K562 (cell line): ENCODE data around the gene ERMP1. TPM values are rescaled to one million over a fixed set of nuclear protein-coding genes. Genes with fewer than 3 reads are reported as not detected.

Experiments used
- ATAC-seq: fragments of 200-7000 bp; cut with Tn5 transposase; 3 replicates; pipeline ENCODE4 v1.9.1; 2020; ENCODE audit warnings: moderate library complexity
- BruUV-seq: library from RNA; stranded (reverse); fragments of 400-500 nt; replicated peaks from 2 replicates; lab custom pipeline; 2021; lab: Mats Ljungman, UMichigan
- CTCF ChIA-PET: fragments of 300-600 bp; formaldehyde crosslinking; extraction: SDS; loops from one replicate; lab custom pipeline; 2021; ENCODE audit warnings: low intra/inter-chr PET ratio; lab: Yijun Ruan, JAX
- POLR2A ChIA-PET: fragments of 300-600, 350-650 bp; sonication (Branson Sonifier 250); formaldehyde crosslinking; extraction: SDS; loops from one replicate; lab custom pipeline; 2021; ENCODE audit warnings: antibody characterized with exemption, inconsistent platforms; lab: Yijun Ruan, JAX
- DNase-seq, 4 experiments: peaks; one replicate each; pipeline versions ENCODE4 v3.0.0 to v3.0.0-alpha.2; 2011 to 2018; ENCODE audit warnings: low spot score in 3 of 4, mixed read lengths in 3 of 4; ENCODE audit errors: extremely low read depth in 1 of 4
- FAIRE-seq: peaks from 2 replicates; lab custom pipeline; 2011; peaks lifted over from hg19 to GRCh38; lab: Jason Lieb, UNC
- H2AFZ ChIP-seq: 2 replicates; pipeline ENCODE4 v1.6.0; 2011; ENCODE audit warnings: low read depth, low read length, control low read depth, inconsistent platforms
- H3K27ac ChIP-seq: fragments of 200-600 bp; 3 replicates; pipeline ENCODE4 v1.8.0; 2011; ENCODE audit warnings: low read depth, mild to moderate bottlenecking, control low read depth, inconsistent platforms, low read length, moderate library complexity, mixed read lengths; ENCODE audit errors: extremely low read depth
- H3K27me3 ChIP-seq, 2 experiments: fragments of 300-600 bp in 1 of 2; 2 replicates in 1 of 2; 3 replicates in 1 of 2; pipeline versions ENCODE4 v1.6.0 to v1.8.0; 2011; ENCODE audit warnings: inconsistent platforms in 2 of 2, low read length in 2 of 2, mild to moderate bottlenecking in 1 of 2, mixed read lengths in 1 of 2, moderate library complexity in 1 of 2; ENCODE audit not compliant: control insufficient read depth in 2 of 2, insufficient read depth in 2 of 2
- H3K36me3 ChIP-seq: fragments of 300-600 bp; 3 replicates; pipeline ENCODE4 v1.8.0; 2011; ENCODE audit warnings: mild to moderate bottlenecking, low read length, inconsistent platforms; ENCODE audit not compliant: control insufficient read depth, insufficient read depth
- H3K4me1 ChIP-seq, 2 experiments: fragments of 200-600 bp in 1 of 2; replicated peaks in 1 of 2; 2 replicates in 1 of 2; 3 replicates in 1 of 2; pipeline versions ENCODE4 v1.5.1 to v1.8.0; 2011; ENCODE audit warnings: inconsistent platforms in 2 of 2, low read length in 2 of 2, mild to moderate bottlenecking in 1 of 2, mixed read lengths in 1 of 2, moderate library complexity in 1 of 2; ENCODE audit not compliant: control insufficient read depth in 2 of 2, insufficient read depth in 2 of 2
- H3K4me2 ChIP-seq: 2 replicates; pipeline ENCODE4 v1.6.1; 2011; ENCODE audit warnings: low read length, control low read depth, inconsistent platforms, mixed read lengths; ENCODE audit not compliant: insufficient read depth
- H3K4me3 ChIP-seq: fragments of 200-600 bp; sonication (generic), shearing (Covaris generic); 2 replicates; pipeline ENCODE4 v1.5.1; 2016; ENCODE audit warnings: control low read depth, inconsistent platforms
- H3K79me2 ChIP-seq: fragments of 200-600 bp; 3 replicates; pipeline ENCODE4 v1.8.0; 2011; ENCODE audit warnings: low read length, inconsistent platforms; ENCODE audit not compliant: control insufficient read depth, insufficient read depth
- H3K9ac ChIP-seq, 2 experiments: 2 replicates each; pipeline versions ENCODE4 v1.6.0 to v1.6.1; 2011; ENCODE audit warnings: low read depth in 2 of 2, low read length in 2 of 2, control low read depth in 1 of 2, inconsistent platforms in 1 of 2, mild to moderate bottlenecking in 1 of 2, mixed read lengths in 1 of 2; ENCODE audit not compliant: insufficient read depth in 1 of 2
- H3K9me1 ChIP-seq: one replicate; pipeline ENCODE4 v1.6.0; 2011; ENCODE audit warnings: inconsistent platforms, mild to moderate bottlenecking, low read length, moderate library complexity; ENCODE audit not compliant: control insufficient read depth, insufficient read depth
- H3K9me3 ChIP-seq: replicated peaks from 2 replicates; pipeline ENCODE4 v1.5.1; 2011; ENCODE audit warnings: low read depth, low read length, inconsistent platforms; ENCODE audit not compliant: control insufficient read depth, insufficient read depth
- H4K20me1 ChIP-seq: replicated peaks from 2 replicates; pipeline ENCODE4 v1.6.1; 2011; ENCODE audit warnings: low read length, inconsistent platforms, mixed read lengths; ENCODE audit not compliant: control insufficient read depth, insufficient read depth
- CBX8 ChIP-seq: fragments of 200-600 bp; sonication (generic); IDR thresholded peaks from 2 replicates; pipeline ENCODE4 v1.6.1; 2012; ENCODE audit warnings: borderline replicate concordance, mixed run types, low read depth, mild to moderate bottlenecking, moderate library complexity, mixed read lengths, low read length, control low read depth, inconsistent platforms; ENCODE audit not compliant: poor library complexity, severe bottlenecking; ENCODE audit errors: extremely low read depth
- CEBPB ChIP-seq: fragments of 450-650 bp; IDR thresholded peaks from 2 replicates; pipeline ENCODE4 v1.6.1; 2016; ENCODE audit warnings: missing genetic modification characterization, missing compliant biosample characterization
- CEBPG ChIP-seq, 3 experiments: fragments of 200-800 bp in 1 of 3; sonication (Bioruptor generic) in 1 of 3; sonication (generic) in 1 of 3; formaldehyde crosslinking in 1 of 3; IDR thresholded peaks in 2 of 3; conservative IDR thresholded peaks in 1 of 3; 2 replicates each; pipeline versions ENCODE4 v1.6.1 to v1.8.0; 2016 to 2022; ENCODE audit warnings: missing compliant biosample characterization in 2 of 3, missing genetic modification characterization in 2 of 3, mild to moderate bottlenecking in 1 of 3, missing genetic modification reagents in 1 of 3
- TOE1 ChIP-seq, 2 experiments: fragments of 450-650 bp in 1 of 2; sonication (generic) in 1 of 2; formaldehyde crosslinking in 1 of 2; IDR thresholded peaks; 2 replicates each; pipeline versions ENCODE4 v1.7.1 to v1.8.0; 2016 to 2022; ENCODE audit warnings: borderline replicate concordance in 2 of 2, mild to moderate bottlenecking in 2 of 2, antibody characterized with exemption in 1 of 2, inconsistent platforms in 1 of 2, low read depth in 1 of 2, missing genetic modification reagents in 1 of 2, moderate library complexity in 1 of 2
- ZNF695 ChIP-seq: fragments of 450-650 bp; formaldehyde crosslinking; IDR thresholded peaks from 2 replicates; pipeline ENCODE4 v1.4.0; 2020; ENCODE audit warnings: mild to moderate bottlenecking, moderate library complexity
- whole genome bisulfite sequencing: fragments of 100-300 bp; shearing (Covaris generic); methylation state at CpG from one replicate; pipeline ENCODE4 v1.1.6; 2016; ENCODE audit warnings: low coverage, mixed read lengths; ENCODE audit not compliant: insufficient coverage; ENCODE audit errors: missing lambda C conversion rate; 5-methylcytosine and 5-hydroxymethylcytosine counted together
- in situ Hi-C: fragments of 300-500 bp; cut with MboI; formaldehyde crosslinking; loops from 4 replicates; pipeline ENCODE4 v1.15.0; 2018; ENCODE audit warnings: inconsistent platforms, mixed read lengths
- intact Hi-C: fragments of 100-400 bp; cut with micrococcal nuclease; formaldehyde crosslinking; loops from 2 replicates; pipeline ENCODE4 v1.14.2; 2022
- polyA plus RNA-seq, 8 experiments: library from polyadenylated mRNA; depleted of rRNA in 4 of 8; stranded (reverse) in 5 of 8; unstranded in 3 of 8; fragments of >200 nt; fragmentation: Nextera tagmentation in 2 of 8; fragmentation: Illumina TruSeq in 1 of 8; extraction: Ambion mirVana in 2 of 8; extraction: Trizol in 1 of 8; gene quantifications; 2 replicates each; pipeline versions ENCODE4 v1.2.1 to v1.2.3, GENCODE V29; 2011 to 2014; ENCODE audit warnings: inconsistent platforms in 1 of 8, missing spikeins in 1 of 8
- total RNA-seq, 7 experiments: library from RNA; depleted of rRNA in 6 of 7; stranded (reverse); fragments of >200 nt in 6 of 7; fragmentation: Illumina TruSeq in 2 of 7; extraction: Trizol in 2 of 7; gene quantifications; 2 replicates each; pipeline versions ENCODE4 v1.2.1 to v1.2.3, GENCODE V29; 2011 to 2021; ENCODE audit warnings: low replicate concordance in 1 of 7

Gene ERMP1
- total and polyA plus RNA-seq, 9 of the 15 experiments (the other 6 are each of a cell fraction or from before 2014, with no cell fraction given) = 2.5 to 26.3 (median 12.6) TPM

DNA sequence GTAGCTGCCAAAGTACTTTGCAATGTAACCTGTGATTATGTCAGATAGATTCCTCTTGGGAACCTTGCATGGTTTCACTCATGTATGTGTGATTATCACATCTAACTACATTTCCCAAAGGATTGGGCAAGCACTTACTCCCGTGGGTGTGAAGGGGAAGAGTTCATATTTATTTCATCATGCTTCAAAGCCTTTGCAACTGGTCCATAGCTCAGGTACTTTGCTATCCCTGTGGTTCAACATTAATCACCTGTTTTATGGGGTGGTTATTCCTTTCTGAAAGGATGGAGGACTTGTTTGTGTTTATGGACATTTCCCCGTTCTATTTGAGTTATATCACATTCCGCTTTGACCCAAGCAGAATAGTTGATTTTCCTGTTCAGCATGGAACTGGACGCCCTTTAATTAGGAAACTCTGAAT is 13.6 kb upstream of the ERMP1 start:
- in situ Hi-C loops (no loop called here), intact Hi-C loops (no loop called here)
- Histone ChIP-seq H3K4me1 (peaks cover 11 to 54% of the 10 kb centered on the region in 2 experiments; a peak in 4 of 5 replicates), H3K79me2 (no peaks in the 10 kb centered on the region), H3K27me3 (no peaks in the 10 kb centered on the region), H3K4me3 (no peak overlapping the region), H2AFZ (no peak overlapping the region), H3K9ac (no peak overlapping the region), H3K36me3 (no peaks in the 10 kb centered on the region), H4K20me1 (no peaks in the 10 kb centered on the region; the same call in 1 of the 2 replicates), H3K9me1 (no peaks in the 10 kb centered on the region), H3K27ac (no peak overlapping the region), H3K4me2 (no peak overlapping the region), H3K9me3 (no peaks in the 10 kb centered on the region; the same call in 1 of the 2 replicates)
- ATAC-seq (no peak), FAIRE-seq (no peak), DNase-seq (no peak)
- ChIA-PET POLR2A (interaction anchor here (0.9 kb wide), 1 partner anchor 14 kb away, joined by 3 read pairs; no protein-coding TSS in a partner anchor), CTCF (no interaction called here)
- BruUV-seq = no TSS peak
- 76% methylated on average over 3 of the region's 4 CpGs for WGBS
- TF ChIP-seq ZNF695 (CRISPR knock-in tag) = no peak
- TF ChIP-seq CBX8 = no peak
- TF ChIP-seq CEBPG (CRISPR knock-in tag; IDR thresholded peaks at IDR 0.05) = no peak
- 0 out of 4 replicates have a peak, but pooled peaks of 1 of the 2 experiments have one; percentile 13 for TF ChIP-seq CEBPG (tag; conservative IDR thresholded peaks at IDR 0.05 in 1 of 2, IDR thresholded peaks at IDR 0.05 in 1 of 2)
- 0 out of 2 replicates have a peak, but pooled peaks have one; percentile 16 for TF ChIP-seq CEBPB (tag)
- TF ChIP-seq TOE1 (IDR thresholded peaks at IDR 0.05; ENCODE audit: borderline replicate concordance) = no peak
- no peak for TF ChIP-seq TOE1 (CRISPR knock-in tag; IDR thresholded peaks at IDR 0.05; ENCODE audit: borderline replicate concordance, low read depth)
